Glutamatergic neuron (in vitro differentiated cells): ENCODE results near the gene HRC. TPM values are rescaled to one million over a fixed set of nuclear protein-coding genes. Genes with fewer than 3 reads are reported as not detected.
A peak's percentile ranks its signal among the peaks of the same experiment; 100 is the strongest.

ENCODE experiments used
- DNase-seq: peaks from one replicate; pipeline ENCODE4 v3.0.0; 2022
- H3K27ac Mint-ChIP-seq: one replicate; pipeline ENCODE4 v1.8.0; 2020; ENCODE audit warnings: mild to moderate bottlenecking, mixed read lengths, inconsistent platforms; ENCODE audit not compliant: unreplicated experiment
- H3K27me3 Mint-ChIP-seq: one replicate; pipeline ENCODE4 v1.8.0; 2020; ENCODE audit warnings: mild to moderate bottlenecking, moderate library complexity, mixed read lengths, inconsistent platforms; ENCODE audit not compliant: unreplicated experiment
- H3K36me3 Mint-ChIP-seq: one replicate; pipeline ENCODE4 v1.8.0; 2020; ENCODE audit warnings: mild to moderate bottlenecking, mixed read lengths, inconsistent platforms; ENCODE audit not compliant: unreplicated experiment
- H3K4me1 Mint-ChIP-seq: one replicate; pipeline ENCODE4 v1.8.0; 2020; ENCODE audit warnings: mild to moderate bottlenecking, low read depth, mixed read lengths, inconsistent platforms; ENCODE audit not compliant: unreplicated experiment
- H3K4me3 Mint-ChIP-seq: one replicate; pipeline ENCODE4 v1.8.0; 2020; ENCODE audit warnings: mild to moderate bottlenecking, mixed read lengths, inconsistent platforms; ENCODE audit not compliant: unreplicated experiment
- H3K9me3 Mint-ChIP-seq: one replicate; pipeline ENCODE4 v1.8.0; 2020; ENCODE audit warnings: mild to moderate bottlenecking, moderate library complexity, mixed read lengths, inconsistent platforms; ENCODE audit not compliant: unreplicated experiment
- CTCF ChIP-seq: fragments of 200-600 bp; sonication (generic); IDR thresholded peaks from one replicate; pipeline ENCODE4 v1.5.0; 2021; ENCODE audit not compliant: partially characterized antibody, unreplicated experiment
- total RNA-seq: library from RNA; stranded (reverse); fragmentation: NEBNext Ultra II Directional; extraction: Animal tissue kit (Norgen Biotek cat#: 25700); gene quantifications from one replicate; pipeline ENCODE4 v1.2.1, GENCODE V29; 2021; ENCODE audit not compliant: unreplicated experiment

Gene HRC
- total RNA-seq, 1 donor from 2014 or later: 26.6 TPM

GRCh38 chr19:49109569-49110233 is 45.5 kb downstream of the HRC start:
- Mint-ChIP-seq H3K4me1 (peaks cover 38% of the 10 kb centered on the region), H3K36me3 (peaks cover 6% of the 10 kb centered on the region), H3K9me3 (peaks cover 22% of the 10 kb centered on the region), H3K27ac (peak overlapping the region; percentile 45), H3K4me3 (no peak overlapping the region), H3K27me3 (peaks cover 22% of the 10 kb centered on the region)
- no peak for TF ChIP-seq CTCF
- DNase-seq: no peak

GRCh38 chr19:49109051-49109450 is 46.1 kb downstream of the HRC start:
- TF ChIP-seq CTCF: no peak
- DNase-seq: no peak
- Mint-ChIP-seq H3K27me3 (peaks cover 28% of the 10 kb centered on the region), H3K27ac (peak overlapping the region; percentile 45), H3K4me3 (peak overlapping the region; percentile 52), H3K4me1 (peaks cover 43% of the 10 kb centered on the region), H3K36me3 (peaks cover 6% of the 10 kb centered on the region), H3K9me3 (peaks cover 28% of the 10 kb centered on the region)

- H3K27ac Mint-ChIP-seq: peak overlapping the region; percentile 99
- peaks cover 6% of the 10 kb centered on the region for H3K36me3 Mint-ChIP-seq
- peaks cover 23% of the 10 kb centered on the region for H3K27me3 Mint-ChIP-seq
- TF ChIP-seq CTCF: no peak
- peak overlapping the region; percentile 89 for H3K4me3 Mint-ChIP-seq
- peaks cover 20% of the 10 kb centered on the region for H3K9me3 Mint-ChIP-seq
- H3K4me1 Mint-ChIP-seq: peaks cover 42% of the 10 kb centered on the region
- no peak for DNase-seq
Measured at GRCh38 chr19:49107625-49108459, 47.4 kb downstream of the HRC start.

- Mint-ChIP-seq H3K27ac (peak overlapping the region; percentile 99), H3K27me3 (peaks cover 25% of the 10 kb centered on the region), H3K9me3 (peaks cover 20% of the 10 kb centered on the region), H3K36me3 (peaks cover 6% of the 10 kb centered on the region), H3K4me1 (peaks cover 47% of the 10 kb centered on the region), H3K4me3 (peak overlapping the region; percentile 89)
- DNase-seq: peak; percentile 84
- TF ChIP-seq CTCF: peak; percentile 87
Measured at GRCh38 chr19:49106648-49107135, 48.5 kb downstream of the HRC start.
